GM20000 (cell line): ENCODE data around the gene ACADS.

Experiments
- DNase-seq: peaks from one replicate; pipeline ENCODE4 v3.0.0; 2012; ENCODE audit warnings: low spot score
- CTCF ChIP-seq: IDR thresholded peaks from 2 replicates; pipeline ENCODE4 v1.5.1; 2012; ENCODE audit warnings: mild to moderate bottlenecking, control low read depth; ENCODE audit errors: extremely low read depth, missing control alignments

Gene ACADS

GRCh38 chr12:120783197-120783596 lies 57.6 kb downstream of the ACADS start:
- no peak for TF ChIP-seq CTCF
- DNase-seq = no peak

GRCh38 chr12:120784804-120785203 lies 59.2 kb downstream of the ACADS start:
- TF ChIP-seq CTCF = no peak
- no peak for DNase-seq

- no peak for DNase-seq
- no peak for TF ChIP-seq CTCF
Measured at GRCh38 chr12:120787889-120788288, 62.3 kb downstream of the ACADS start.
